ENCODE measurements around the gene FAM120B.

FAM120B gene

DNA sequence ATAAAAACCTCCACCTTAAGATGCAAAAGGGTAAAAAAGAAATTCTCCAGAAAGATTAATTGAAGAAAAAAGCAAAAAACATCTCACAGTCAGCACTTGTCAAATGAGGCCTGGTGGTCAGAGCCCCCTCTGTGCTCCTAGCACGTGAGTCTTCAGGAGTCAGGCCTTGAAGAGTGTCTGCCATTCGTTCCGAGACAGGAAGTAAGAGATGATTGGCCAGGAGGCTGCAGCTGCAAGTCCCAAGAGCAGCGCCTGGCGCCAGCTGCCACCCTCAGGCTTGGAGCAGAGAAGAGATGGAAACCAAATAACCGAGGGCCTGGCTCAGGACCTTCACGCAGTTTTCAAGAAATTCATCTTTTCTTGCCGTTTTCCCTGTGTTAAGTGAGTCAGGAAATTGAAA is 65.0 kb downstream of the FAM120B start:
- no peak overlapping the region for H3K9ac ChIP-seq (ENCODE audit: insufficient read length, low read depth)
- H3K4me3 ChIP-seq (ENCODE audit: insufficient read length, low read depth) = no peak overlapping the region
- peaks cover 17% of the 10 kb centered on the region for H3K36me3 ChIP-seq (ENCODE audit: insufficient read depth, insufficient read length, low read length)
- DNase-seq (ENCODE audit: low read depth, low spot score) = no peak
- no peaks in the 10 kb centered on the region for H3K9me3 ChIP-seq (ENCODE audit: insufficient read depth, low read length)
- no peaks in the 10 kb centered on the region for H3K4me1 ChIP-seq (ENCODE audit: insufficient read depth, insufficient read length)
- no peak for TF ChIP-seq YY1 (IDR thresholded peaks at IDR 0.05; ENCODE audit: insufficient read depth, insufficient read length)
- TF ChIP-seq SUZ12 (IDR thresholded peaks at IDR 0.05; ENCODE audit: extremely low read depth, insufficient read depth, insufficient read length) = no peak
- TF ChIP-seq ZNF274 (IDR thresholded peaks at IDR 0.05; ENCODE audit: low read depth, low read length) = no peak
- no peaks in the 10 kb centered on the region for H3K27me3 ChIP-seq (ENCODE audit: insufficient read depth, insufficient read length)

DNA sequence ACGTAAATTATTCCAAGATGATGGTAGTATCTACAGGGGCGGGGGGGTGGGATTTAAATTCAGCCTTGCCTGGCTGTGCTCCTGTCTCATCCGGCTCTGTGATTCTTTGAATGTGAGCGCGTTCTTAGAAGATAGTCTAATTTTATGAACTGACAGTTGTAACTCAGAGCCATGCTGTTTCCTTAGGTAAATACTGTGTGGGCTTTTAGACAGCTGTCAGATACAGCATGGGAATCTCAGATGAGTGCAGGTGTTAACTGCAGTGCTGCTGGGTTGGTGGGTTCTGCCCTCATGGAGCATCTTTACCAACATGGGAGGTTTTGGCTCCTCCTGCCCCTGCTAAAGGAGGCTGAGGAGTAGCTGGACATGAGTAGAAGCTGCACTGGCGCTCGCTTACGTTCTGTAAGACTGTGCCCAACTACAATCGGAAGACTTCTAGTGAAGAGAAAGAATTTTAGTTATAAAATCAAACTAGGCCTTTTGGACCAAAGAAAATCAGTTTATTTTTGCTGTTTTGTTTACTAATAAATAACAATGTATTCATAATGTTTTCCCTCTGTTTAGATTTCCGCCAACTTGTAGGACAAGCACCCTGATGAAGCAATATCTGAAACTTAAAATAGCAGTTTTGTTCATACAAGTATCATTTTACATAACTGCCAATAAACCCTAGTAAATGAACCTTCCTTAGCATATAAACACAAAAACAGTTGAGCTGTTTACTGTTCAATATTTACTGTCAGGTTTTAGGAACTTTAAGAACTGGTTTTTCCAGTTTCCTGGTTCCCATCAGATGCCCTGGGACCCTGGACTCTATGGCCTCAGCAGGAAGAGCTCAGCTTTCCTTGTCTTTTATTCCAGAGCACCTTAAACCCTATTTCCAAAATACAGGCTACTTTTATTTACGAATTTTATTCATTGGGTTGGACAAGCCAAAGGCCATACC is 66.1 kb downstream of the FAM120B start:
- no peaks in the 10 kb centered on the region for H3K9me3 ChIP-seq (ENCODE audit: insufficient read depth, low read length)
- no peak overlapping the region for H3K4me3 ChIP-seq (ENCODE audit: insufficient read length, low read depth)
- TF ChIP-seq ZNF274 (IDR thresholded peaks at IDR 0.05; ENCODE audit: low read depth, low read length) = no peak
- H3K27me3 ChIP-seq (ENCODE audit: insufficient read depth, insufficient read length) = no peaks in the 10 kb centered on the region
- no peak for DNase-seq (ENCODE audit: low read depth, low spot score)
- H3K36me3 ChIP-seq (ENCODE audit: insufficient read depth, insufficient read length, low read length) = peaks cover 12% of the 10 kb centered on the region
- no peaks in the 10 kb centered on the region for H3K4me1 ChIP-seq (ENCODE audit: insufficient read depth, insufficient read length)
- no peak overlapping the region for H3K9ac ChIP-seq (ENCODE audit: insufficient read length, low read depth)

GRCh38 chr6:170374571-170375444 is 68.2 kb downstream of the FAM120B start:
- no peak for DNase-seq (ENCODE audit: low read depth, low spot score)

GRCh38 chr6:170375661-170376060 is 69.1 kb downstream of the FAM120B start:
- Histone ChIP-seq H3K4me3 (ENCODE audit: insufficient read length, low read depth) (no peak overlapping the region), H3K4me1 (ENCODE audit: insufficient read depth, insufficient read length) (no peaks in the 10 kb centered on the region), H3K9ac (ENCODE audit: insufficient read length, low read depth) (no peak overlapping the region), H3K36me3 (ENCODE audit: insufficient read depth, insufficient read length, low read length) (peaks cover 6% of the 10 kb centered on the region), H3K27me3 (ENCODE audit: insufficient read depth, insufficient read length) (no peaks in the 10 kb centered on the region), H3K9me3 (ENCODE audit: insufficient read depth, low read length) (no peaks in the 10 kb centered on the region)
- TF ChIP-seq ZNF274 (IDR thresholded peaks at IDR 0.05; ENCODE audit: low read depth, low read length) (no peak), SUZ12 (IDR thresholded peaks at IDR 0.05; ENCODE audit: extremely low read depth, insufficient read depth, insufficient read length) (no peak)
- no peak for DNase-seq (ENCODE audit: low read depth, low spot score)

More at GRCh38 chr6:170374571-170375444, 68.2 kb downstream of the FAM120B start:
- Histone ChIP-seq H3K4me3 (ENCODE audit: insufficient read length, low read depth) (no peak overlapping the region), H3K27me3 (ENCODE audit: insufficient read depth, insufficient read length) (no peaks in the 10 kb centered on the region), H3K36me3 (ENCODE audit: insufficient read depth, insufficient read length, low read length) (peaks cover 6% of the 10 kb centered on the region), H3K9me3 (ENCODE audit: insufficient read depth, low read length) (no peaks in the 10 kb centered on the region), H3K4me1 (ENCODE audit: insufficient read depth, insufficient read length) (no peaks in the 10 kb centered on the region), H3K9ac (ENCODE audit: insufficient read length, low read depth) (no peak overlapping the region)
- TF ChIP-seq ZNF274 (IDR thresholded peaks at IDR 0.05; ENCODE audit: low read depth, low read length) (no peak), YY1 (IDR thresholded peaks at IDR 0.05; ENCODE audit: insufficient read depth, insufficient read length) (no peak), SUZ12 (IDR thresholded peaks at IDR 0.05; ENCODE audit: extremely low read depth, insufficient read depth, insufficient read length) (no peak)

- H3K9ac ChIP-seq (ENCODE audit: insufficient read length, low read depth) = no peak overlapping the region
- peaks cover 6% of the 10 kb centered on the region for H3K36me3 ChIP-seq (ENCODE audit: insufficient read depth, insufficient read length, low read length)
- no peak overlapping the region for H3K4me3 ChIP-seq (ENCODE audit: insufficient read length, low read depth)
- no peaks in the 10 kb centered on the region for H3K4me1 ChIP-seq (ENCODE audit: insufficient read depth, insufficient read length)
- no peak for DNase-seq (ENCODE audit: low read depth, low spot score)
- H3K9me3 ChIP-seq (ENCODE audit: insufficient read depth, low read length) = no peaks in the 10 kb centered on the region
- no peaks in the 10 kb centered on the region for H3K27me3 ChIP-seq (ENCODE audit: insufficient read depth, insufficient read length)
- TF ChIP-seq YY1 (IDR thresholded peaks at IDR 0.05; ENCODE audit: insufficient read depth, insufficient read length) (no peak), ZNF274 (IDR thresholded peaks at IDR 0.05; ENCODE audit: low read depth, low read length) (no peak), SUZ12 (IDR thresholded peaks at IDR 0.05; ENCODE audit: extremely low read depth, insufficient read depth, insufficient read length) (no peak)
Measured at GRCh38 chr6:170376386-170377043, 70.0 kb downstream of the FAM120B start.

GRCh38 chr6:170378502-170378901 is 71.9 kb downstream of the FAM120B start:
- H3K27me3 ChIP-seq (ENCODE audit: insufficient read depth, insufficient read length) = no peaks in the 10 kb centered on the region

More at GRCh38 chr6:170378502-170378901, 71.9 kb downstream of the FAM120B start:
- no peak for DNase-seq (ENCODE audit: low read depth, low spot score)
- Histone ChIP-seq H3K4me1 (ENCODE audit: insufficient read depth, insufficient read length) (no peaks in the 10 kb centered on the region), H3K9ac (ENCODE audit: insufficient read length, low read depth) (no peak overlapping the region), H3K9me3 (ENCODE audit: insufficient read depth, low read length) (no peaks in the 10 kb centered on the region), H3K36me3 (ENCODE audit: insufficient read depth, insufficient read length, low read length) (peaks cover 3% of the 10 kb centered on the region), H3K4me3 (ENCODE audit: insufficient read length, low read depth) (no peak overlapping the region)
- TF ChIP-seq YY1 (IDR thresholded peaks at IDR 0.05; ENCODE audit: insufficient read depth, insufficient read length) = no peak
- no peak for TF ChIP-seq ZNF274 (IDR thresholded peaks at IDR 0.05; ENCODE audit: low read depth, low read length)
- no peak for TF ChIP-seq SUZ12 (IDR thresholded peaks at IDR 0.05; ENCODE audit: extremely low read depth, insufficient read depth, insufficient read length)
